Stimulated activated CD4-positive, alpha-beta T cell treated with anti-CD3 and anti-CD28 coated beads, TNF-alpha, amount 100 ng/mL, for 24 hours (primary cell): Measurements from ENCODE around the gene CD151.

Experiments
- DNase-seq, 3 experiments: peaks; one replicate each; pipeline ENCODE4 v3.0.0-alpha.2; 2020; ENCODE audit warnings: low read depth in 3 of 3

The CD151 gene

GRCh38 chr11:832529-833113 is at the start of gene CD151:
TSS of gene CD151 (plus strand) at chr11:832952. CDS start at chr11:836070, 3,118 bp downstream.
- DNase-seq, result peak in 1 of 3 experiments; percentile 59

GRCh38 chr11:783581-784015 is 49.2 kb upstream of the CD151 start:
- no peak for DNase-seq

- no peak for DNase-seq
Observed at GRCh38 chr11:786235-787083, 46.3 kb upstream of the CD151 start.

- no peak for DNase-seq
Observed at GRCh38 chr11:787084-787675, 45.6 kb upstream of the CD151 start.

GRCh38 chr11:788009-788640 is 44.6 kb upstream of the CD151 start:
- no peak for DNase-seq

- no peak for DNase-seq
Observed at GRCh38 chr11:788953-789940, 43.5 kb upstream of the CD151 start.

GRCh38 chr11:789943-790342 is 42.8 kb upstream of the CD151 start, which contains the start of gene CEND1:
TSS of gene CEND1 (minus strand) at chr11:790090. CDS start at chr11:788576, 1,514 bp downstream.
- DNase-seq, result peak in 1 of 3 experiments; percentile 56

- DNase-seq, result no peak
Observed at GRCh38 chr11:790721-791564, 41.8 kb upstream of the CD151 start.

- no peak for DNase-seq
Observed at GRCh38 chr11:791658-792534, 40.9 kb upstream of the CD151 start.

GRCh38 chr11:792535-792821 is 40.3 kb upstream of the CD151 start:
- DNase-seq, result no peak

GRCh38 chr11:792873-793272 is 39.9 kb upstream of the CD151 start:
- no peak for DNase-seq

- no peak for DNase-seq
Observed at GRCh38 chr11:793556-793955, 39.2 kb upstream of the CD151 start.

GRCh38 chr11:794013-794765 is 38.6 kb upstream of the CD151 start:
- no peak for DNase-seq

- no peak for DNase-seq
Observed at GRCh38 chr11:794766-795633, 37.8 kb upstream of the CD151 start.

GRCh38 chr11:795634-796564 is 36.9 kb upstream of the CD151 start:
- DNase-seq, result peak; percentile 69 to 88 (median 76)

GRCh38 chr11:796565-797295 is 36.0 kb upstream of the CD151 start:
- DNase-seq, result no peak
